Inferior parietal cortex (tissue), 1 donor: ENCODE measurements around the gene MYOC.
"Not testable (repeated sequence)": the region's sequence is repeated elsewhere in the genome, so short reads cannot be mapped to it uniquely, and the experiment has no call there.

ENCODE experiments used
- DNase-seq: peaks from one replicate; pipeline ENCODE4 v3.0.0-alpha.2; 2016; ENCODE audit errors: extremely low spot score

The MYOC gene

GRCh38 chr1:171606402-171606941 is 46.0 kb downstream of the MYOC start:
- no peak for DNase-seq

DNA sequence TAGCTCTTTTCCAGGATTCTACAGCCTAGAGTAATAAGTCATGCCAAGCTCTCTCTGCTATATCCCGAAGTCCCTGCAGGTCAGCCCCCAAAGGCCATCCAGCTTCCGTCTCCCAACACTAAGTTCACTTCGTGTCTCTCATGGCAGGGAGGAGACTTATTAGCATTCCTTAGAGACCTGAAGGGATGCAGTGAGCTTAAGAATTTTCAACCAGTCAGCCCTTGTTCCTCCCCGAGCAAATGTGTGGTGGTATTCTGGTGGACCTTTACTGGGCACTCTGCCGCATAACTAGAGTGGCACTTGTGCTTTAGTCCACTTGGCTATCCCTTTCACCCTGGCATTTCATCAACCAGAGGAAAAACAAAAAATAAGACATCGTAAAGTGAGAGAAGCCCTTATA is 49.4 kb downstream of the MYOC start:
- not testable (repeated sequence) for DNase-seq

GRCh38 chr1:171600862-171601261 is 51.6 kb downstream of the MYOC start:
- no peak for DNase-seq

- DNase-seq = not testable (repeated sequence)
Observed at GRCh38 chr1:171600310-171600709, 52.2 kb downstream of the MYOC start.

- DNase-seq = no peak
Observed at GRCh38 chr1:171597203-171597602, 55.3 kb downstream of the MYOC start.

DNA sequence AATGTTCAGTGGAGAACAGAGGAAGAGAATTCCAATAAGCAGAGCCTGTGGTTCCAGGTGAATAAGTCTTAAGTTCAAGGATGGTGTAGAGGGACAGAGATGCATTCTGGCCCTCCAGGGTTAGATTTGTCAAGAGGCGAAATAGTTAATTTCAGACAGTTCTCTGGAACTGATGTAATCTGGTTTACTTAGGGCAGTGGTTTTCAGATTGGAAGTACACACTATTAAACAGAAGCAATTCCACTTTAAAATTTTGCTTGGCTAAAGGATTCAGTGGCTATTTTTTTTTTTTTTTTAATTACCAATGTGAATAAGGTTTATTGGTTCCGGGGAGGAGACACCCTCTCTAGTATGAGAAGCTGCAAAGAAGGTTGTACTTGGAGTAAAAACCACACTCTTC is 55.8 kb downstream of the MYOC start:
- DNase-seq = no peak

DNA sequence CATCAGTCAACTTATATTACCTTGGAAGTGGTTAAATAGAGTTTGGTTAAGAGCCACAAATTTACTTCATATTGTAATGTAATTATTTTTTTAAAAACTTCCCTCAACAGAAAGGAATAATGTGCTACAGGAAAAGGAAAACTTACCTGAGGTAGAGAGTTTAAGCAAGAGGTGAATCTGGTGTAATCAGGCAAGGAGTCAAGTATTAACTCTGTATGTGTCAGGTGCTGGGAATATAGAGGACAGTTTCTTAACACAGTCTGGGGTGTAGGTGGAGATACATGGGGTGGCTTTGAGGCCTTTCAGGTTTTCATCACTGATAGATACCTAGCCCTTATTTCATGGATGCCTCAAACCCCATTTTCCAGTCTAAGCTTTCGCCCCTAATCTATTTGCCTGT is 56.4 kb downstream of the MYOC start:
- no peak for DNase-seq

GRCh38 chr1:171595324-171595723 is 57.2 kb downstream of the MYOC start:
- DNase-seq = no peak

DNA sequence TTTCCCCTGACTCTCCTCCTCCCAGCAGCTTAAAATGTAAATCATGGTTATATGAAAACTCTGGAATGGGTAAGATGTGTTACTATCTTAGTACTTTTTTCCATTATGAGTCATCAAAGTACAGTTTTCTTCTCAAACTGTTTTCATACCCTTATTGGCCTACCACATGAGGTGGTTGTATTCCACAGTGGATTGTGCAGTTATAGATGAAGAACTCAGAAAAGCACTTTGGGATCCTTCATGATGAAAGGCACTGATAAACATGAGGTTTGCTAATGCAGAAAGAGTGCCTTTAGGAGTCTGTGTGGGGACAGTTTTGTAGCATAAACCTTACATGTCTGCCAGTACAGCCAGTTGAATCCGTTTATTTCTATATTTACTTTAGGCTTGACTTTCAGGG is 62.5 kb downstream of the MYOC start:
- DNase-seq = no peak

- no peak for DNase-seq
Observed at GRCh38 chr1:171588230-171588629, 64.3 kb downstream of the MYOC start.

DNA sequence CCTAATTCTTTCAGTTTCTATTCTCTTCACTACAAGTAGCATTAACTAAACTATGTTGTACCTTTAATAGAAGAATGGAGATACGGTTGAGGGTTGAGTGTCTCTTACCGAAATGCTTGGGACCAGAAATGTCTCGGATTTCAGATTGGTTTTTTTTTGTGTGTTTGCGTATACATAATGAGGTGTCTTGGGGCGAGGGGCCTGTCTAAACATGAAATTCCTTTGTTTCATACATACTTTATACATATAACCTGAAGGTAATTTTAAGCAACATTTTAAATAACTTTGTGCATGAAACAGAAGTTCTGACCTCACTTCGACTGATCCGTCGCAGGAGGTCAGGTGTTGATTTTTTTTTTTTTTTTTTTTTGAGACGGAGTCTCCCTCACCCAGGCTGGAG is 66.8 kb downstream of the MYOC start:
- no peak for DNase-seq
